ENCODE data around the gene CEP97. TPM values are rescaled to one million over a fixed set of nuclear protein-coding genes. Genes with fewer than 3 reads are reported as not detected.

CEP97 gene
- total RNA-seq, 4 donors from 2014 or later, result 3.0 to 6.7 (median 5.9) TPM

GRCh38 chr3:101722394-101723173 is 1.8 kb upstream of the CEP97 start:
- peaks cover 3 to 34% (median 9%) of the 10 kb centered on the region in 3 donors for H3K4me1 ChIP-seq
- 67 to 71% methylated on average over 7 of the region's 7 CpGs for WGBS, 2 donors
- H3K9me3 ChIP-seq, result no peaks in the 10 kb centered on the region
- H3K27ac ChIP-seq, result peak overlapping the region in 3 of 4 donors; percentile 41 to 65 (median 62)
- intact Hi-C loops (cut with DNase I), result no loop called here
- no peak for DNase-seq
- H3K4me3 ChIP-seq, result no peak overlapping the region
- H3K27me3 ChIP-seq, result no peaks in the 10 kb centered on the region
- no peak for TF ChIP-seq CTCF (IDR thresholded peaks at IDR 0.05)
- TF ChIP-seq POLR2A (IDR thresholded peaks at IDR 0.05), result peak in 1 of 4 donors; percentile 13
- peaks cover 0 to 7% (median under 1%) of the 10 kb centered on the region in 3 donors for H3K36me3 ChIP-seq

GRCh38 chr3:101725194-101725889 is 928 bp downstream of the CEP97 start:
- TF ChIP-seq CTCF (IDR thresholded peaks at IDR 0.05) (no peak), POLR2A (IDR thresholded peaks at IDR 0.05) (no peak)
- 2 to 4% methylated on average over 9 to 10 of the region's 21 CpGs for WGBS, 2 donors
- peaks cover 3 to 34% (median 9%) of the 10 kb centered on the region in 3 donors for H3K4me1 ChIP-seq
- no peaks in the 10 kb centered on the region for H3K9me3 ChIP-seq
- no peaks in the 10 kb centered on the region for H3K27me3 ChIP-seq
- DNase-seq, result no peak
- peak overlapping the region; percentile 64 to 87 (median 81) for H3K27ac ChIP-seq
- intact Hi-C loops (cut with DNase I), result no loop called here
- peaks cover 0 to 33% (median 13%) of the 10 kb centered on the region in 3 donors for H3K36me3 ChIP-seq
- H3K4me3 ChIP-seq, result peak overlapping the region; percentile 57 to 89 (median 75)

GRCh38 chr3:101725890-101726275 is 1.5 kb downstream of the CEP97 start:
- peak overlapping the region in 2 of 4 donors; percentile 64 to 87 for H3K27ac ChIP-seq
- TF ChIP-seq CTCF (IDR thresholded peaks at IDR 0.05) (no peak), POLR2A (IDR thresholded peaks at IDR 0.05) (no peak)
- H3K27me3 ChIP-seq, result no peaks in the 10 kb centered on the region
- DNase-seq, result no peak
- 36 to 38% methylated on average over 3 of the region's 3 CpGs for WGBS, 2 donors
- peak overlapping the region; percentile 57 to 89 (median 75) for H3K4me3 ChIP-seq
- H3K36me3 ChIP-seq, result peaks cover 0 to 39% (median 13%) of the 10 kb centered on the region in 3 donors
- H3K4me1 ChIP-seq, result peaks cover 3 to 33% (median 9%) of the 10 kb centered on the region in 3 donors
- intact Hi-C loops (cut with DNase I), result no loop called here
- H3K9me3 ChIP-seq, result no peaks in the 10 kb centered on the region

GRCh38 chr3:101729586-101729985 is 5.2 kb downstream of the CEP97 start:
- Histone ChIP-seq H3K36me3 (peaks cover 0 to 76% (median 24%) of the 10 kb centered on the region in 3 donors), H3K27me3 (no peaks in the 10 kb centered on the region), H3K27ac (no peak overlapping the region), H3K4me3 (no peak overlapping the region), H3K9me3 (no peaks in the 10 kb centered on the region), H3K4me1 (peaks cover 3 to 10% (median 6%) of the 10 kb centered on the region in 3 donors)
- TF ChIP-seq CTCF (IDR thresholded peaks at IDR 0.05) (no peak), POLR2A (IDR thresholded peaks at IDR 0.05) (no peak)
- WGBS, 2 donors, result 94 to 95% methylated on average over 1 to 5 of the region's 5 CpGs
- DNase-seq, result no peak
- intact Hi-C loops (cut with DNase I), result no loop called here

GRCh38 chr3:101730839-101731238 is 6.4 kb downstream of the CEP97 start:
- H3K9me3 ChIP-seq, result no peaks in the 10 kb centered on the region
- H3K27ac ChIP-seq, result no peak overlapping the region
- H3K4me3 ChIP-seq, result no peak overlapping the region
- TF ChIP-seq POLR2A (IDR thresholded peaks at IDR 0.05) (no peak), CTCF (IDR thresholded peaks at IDR 0.05) (no peak)
- peaks cover 1 to 3% (median 3%) of the 10 kb centered on the region in 3 donors for H3K4me1 ChIP-seq
- no peak for DNase-seq
- no peaks in the 10 kb centered on the region for H3K27me3 ChIP-seq
- H3K36me3 ChIP-seq, result peaks cover 3 to 88% (median 37%) of the 10 kb centered on the region in 3 donors
- intact Hi-C loops (cut with DNase I), result no loop called here
